Activated CD4-positive, alpha-beta T cell treated with anti-CD3 and anti-CD28 coated beads, Interleukin-2, amount 50 U/mL, for 16 hours (primary cell): ENCODE results near the gene INHBC.
"Not testable (repeated sequence)": the region's sequence is repeated elsewhere in the genome, so short reads cannot be mapped to it uniquely, and the experiment has no call there.

ENCODE experiments used
- DNase-seq: peaks from one replicate; pipeline ENCODE4 v3.0.0-alpha.2; 2020

The INHBC gene

DNA sequence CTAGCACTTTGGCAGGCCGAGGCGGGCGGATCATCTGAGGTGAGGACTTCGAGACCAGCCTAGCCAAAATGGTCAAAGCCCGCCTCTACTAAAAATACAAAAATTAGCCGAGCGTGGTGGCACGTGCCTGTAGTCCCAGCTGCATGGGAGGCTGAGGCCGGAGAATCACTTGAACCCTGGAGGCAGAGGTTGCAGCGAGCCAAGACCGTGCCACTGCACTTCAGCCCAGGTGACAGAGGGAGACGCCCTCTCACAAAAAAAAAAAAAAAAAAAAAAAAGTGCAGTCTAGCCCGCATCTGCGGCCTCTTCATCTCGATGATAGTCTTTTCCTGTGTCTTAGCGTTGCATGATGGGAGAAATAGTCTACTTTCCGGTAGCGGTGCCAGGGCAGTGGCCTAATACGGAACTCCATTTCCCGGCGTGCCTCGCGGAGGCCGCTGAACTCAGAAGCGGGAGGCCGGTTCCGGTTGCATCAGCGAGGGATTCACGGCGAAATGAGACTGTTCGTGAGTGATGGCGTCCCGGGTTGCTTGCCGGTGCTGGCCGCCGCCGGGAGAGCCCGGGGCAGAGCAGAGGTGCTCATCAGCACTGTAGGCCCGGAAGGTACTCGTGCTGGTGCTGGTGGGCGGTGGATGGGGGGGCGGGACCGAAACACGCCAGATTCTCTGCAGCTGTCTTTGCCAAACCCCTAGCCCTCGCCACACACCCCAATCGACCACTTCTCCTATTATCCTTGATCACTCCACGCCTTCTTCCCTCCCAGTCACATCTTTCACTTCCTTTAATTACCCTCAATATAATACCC lies 53.2 kb downstream of the INHBC start, which contains the start of gene MARS1:
Gene MARS1, plus strand, starts transcription at position 472 of the 805 bp plus-strand sequence. Its CDS starts 23 bp downstream, at position 495.
- peak; percentile 98 for DNase-seq

DNA sequence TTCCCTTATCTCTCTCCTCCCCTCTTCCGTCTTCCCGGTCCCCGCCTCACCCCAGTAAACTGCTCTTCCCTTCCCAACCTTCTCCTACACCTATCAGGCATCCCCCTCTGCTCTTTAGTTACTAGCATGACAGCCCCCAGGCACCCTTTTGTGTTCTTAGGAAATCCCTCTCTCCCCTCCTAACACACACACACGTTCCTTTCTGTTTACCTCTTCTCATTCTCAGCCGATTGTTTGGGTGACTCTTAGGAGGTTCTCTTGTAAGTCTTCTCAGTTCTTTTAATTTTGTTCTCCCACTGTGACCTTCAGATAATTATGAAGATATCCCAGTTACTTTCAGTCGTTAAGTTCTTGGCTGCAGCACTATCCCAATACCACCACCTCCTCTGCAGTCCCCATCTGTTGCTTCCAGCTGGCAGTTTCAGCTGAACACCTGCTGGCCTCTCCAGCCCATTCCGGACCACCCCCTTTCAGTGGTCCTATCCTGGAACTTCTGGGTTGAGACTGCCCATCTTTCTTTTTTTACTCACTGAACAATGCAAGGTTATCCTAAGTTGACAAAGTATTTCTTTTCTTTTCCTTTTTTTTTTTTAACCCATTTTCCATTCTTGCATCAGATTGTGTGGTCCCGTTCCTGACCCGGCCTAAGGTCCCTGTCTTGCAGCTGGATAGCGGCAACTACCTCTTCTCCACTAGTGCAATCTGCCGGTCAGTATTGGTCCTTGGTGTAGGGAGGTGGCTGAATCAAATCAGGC lies 54.0 kb downstream of the INHBC start:
- DNase-seq: no peak

DNA sequence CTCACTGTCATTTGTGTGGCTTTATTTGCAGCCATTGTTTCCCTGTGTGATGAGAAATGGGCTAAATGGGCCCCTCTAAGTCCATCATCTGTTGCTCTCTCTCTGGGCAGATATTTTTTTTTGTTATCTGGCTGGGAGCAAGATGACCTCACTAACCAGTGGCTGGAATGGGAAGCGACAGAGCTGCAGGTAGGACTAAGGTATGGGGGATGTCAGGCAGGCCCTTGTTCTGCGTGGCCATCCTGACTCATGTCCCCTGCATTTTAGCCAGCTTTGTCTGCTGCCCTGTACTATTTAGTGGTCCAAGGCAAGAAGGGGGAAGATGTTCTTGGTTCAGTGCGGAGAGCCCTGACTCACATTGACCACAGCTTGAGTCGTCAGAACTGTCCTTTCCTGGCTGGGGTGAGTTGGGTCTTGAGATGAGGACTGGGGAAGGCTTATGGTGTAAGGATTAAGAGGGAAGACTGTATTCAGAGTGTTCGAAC lies 54.6 kb downstream of the INHBC start:
- no peak for DNase-seq

DNA sequence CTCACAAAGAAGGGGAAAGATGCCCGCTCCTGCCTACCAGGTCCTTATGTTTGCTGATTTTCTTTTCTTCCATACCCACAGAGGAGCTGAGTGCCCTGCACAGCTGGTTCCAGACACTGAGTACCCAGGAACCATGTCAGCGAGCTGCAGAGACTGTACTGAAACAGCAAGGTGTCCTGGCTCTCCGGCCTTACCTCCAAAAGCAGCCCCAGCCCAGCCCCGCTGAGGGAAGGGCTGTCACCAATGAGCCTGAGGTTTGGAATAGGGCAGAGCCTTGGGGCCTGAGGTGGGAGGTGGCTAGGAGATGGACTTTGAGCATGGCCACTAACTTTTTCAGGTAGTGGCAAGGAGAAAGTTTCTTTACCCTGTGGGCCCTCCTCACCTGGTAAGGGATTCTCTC lies 55.5 kb downstream of the INHBC start:
- DNase-seq: no peak

DNA sequence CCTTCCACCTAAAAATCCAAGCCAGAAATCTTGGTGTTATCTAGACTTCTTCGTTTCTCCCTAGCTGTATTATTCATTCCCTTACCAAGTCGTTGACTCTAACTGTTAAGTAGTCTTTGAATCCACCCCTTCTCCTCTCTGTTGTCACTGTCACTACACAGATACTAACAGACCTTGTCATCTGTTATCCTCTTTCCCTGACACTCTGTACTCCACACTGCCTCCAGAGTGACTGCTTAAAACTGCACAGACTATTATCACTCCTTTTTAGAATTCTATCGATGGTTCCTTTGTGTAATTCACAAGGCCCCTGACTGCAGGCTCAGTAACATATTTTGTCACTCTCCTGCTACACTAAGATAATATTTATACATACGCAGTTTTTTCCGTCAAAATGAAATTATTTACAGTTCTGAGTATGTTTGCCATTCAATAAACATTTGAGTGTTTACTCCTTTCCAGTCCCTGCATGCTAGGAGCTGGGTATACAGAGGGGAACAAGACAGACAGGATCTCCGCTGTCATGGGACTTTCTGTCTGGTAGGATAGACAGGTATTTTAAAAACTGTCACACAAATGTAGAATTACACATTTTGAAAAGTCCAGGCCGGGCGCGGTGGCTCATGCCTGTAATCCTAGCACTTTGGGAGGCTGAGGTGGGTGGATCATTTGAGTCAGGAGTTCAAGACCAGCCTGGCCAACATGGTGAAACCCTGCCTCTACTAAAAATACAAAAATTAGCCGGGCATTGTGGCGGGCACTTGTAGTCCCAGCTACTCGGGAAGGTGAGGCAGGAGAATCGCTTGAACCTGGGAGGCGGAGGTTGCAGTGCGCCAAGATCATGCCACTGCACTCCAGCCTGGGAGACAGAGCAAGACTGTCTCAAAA lies 57.1 kb downstream of the INHBC start:
- DNase-seq: no peak

DNA sequence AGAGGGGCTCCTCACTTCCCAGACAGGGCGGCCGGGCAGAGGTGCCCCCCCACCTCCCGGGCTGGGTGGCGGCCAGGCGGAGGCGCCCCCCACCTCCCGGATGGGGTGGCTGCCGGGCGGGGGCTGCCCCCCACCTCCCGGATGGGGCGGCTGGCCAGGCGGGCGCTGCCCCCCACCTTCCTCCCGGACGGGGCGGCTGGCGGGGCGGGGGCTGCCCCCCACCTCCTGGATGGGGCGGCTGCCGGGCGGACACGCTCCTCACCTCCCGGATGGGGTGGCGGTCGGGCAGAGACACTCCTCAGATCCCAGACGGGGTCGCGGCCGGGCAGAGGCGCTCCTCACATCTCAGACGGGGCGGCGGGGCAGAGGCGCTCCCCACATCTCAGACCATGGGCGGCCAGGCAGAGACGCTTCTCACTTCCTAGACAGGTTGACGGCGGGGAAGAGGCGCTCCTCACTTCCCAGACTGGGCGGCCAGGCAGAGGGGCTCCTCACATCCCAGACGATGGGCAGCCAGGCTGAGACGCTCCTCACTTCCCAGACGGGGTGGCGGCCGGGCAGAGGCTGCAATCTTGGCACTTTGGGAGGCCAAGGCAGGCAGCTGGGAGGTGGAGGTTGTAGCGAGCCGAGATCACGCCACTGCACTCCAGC lies 60.6 kb downstream of the INHBC start:
- DNase-seq: not testable (repeated sequence)

DNA sequence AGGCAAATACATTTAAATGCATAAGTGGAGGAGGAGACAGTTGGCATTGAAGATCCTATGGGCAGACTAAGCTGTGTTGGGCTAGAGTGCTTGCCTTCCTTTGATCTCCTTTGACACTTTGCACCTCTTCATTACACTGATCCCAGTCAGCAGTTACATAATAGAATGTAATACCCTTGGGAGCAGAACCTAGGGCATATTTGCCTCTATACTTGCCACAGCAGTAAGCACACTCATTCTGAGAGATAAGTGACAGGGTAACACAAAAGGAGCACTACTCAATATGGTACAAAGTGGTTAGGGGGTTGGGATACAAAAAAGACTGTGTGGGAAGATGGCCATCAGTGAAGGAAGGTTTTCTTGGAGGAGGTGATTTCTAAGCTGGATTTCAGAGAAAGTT lies 62.2 kb downstream of the INHBC start:
- peak; percentile 45 for DNase-seq

DNA sequence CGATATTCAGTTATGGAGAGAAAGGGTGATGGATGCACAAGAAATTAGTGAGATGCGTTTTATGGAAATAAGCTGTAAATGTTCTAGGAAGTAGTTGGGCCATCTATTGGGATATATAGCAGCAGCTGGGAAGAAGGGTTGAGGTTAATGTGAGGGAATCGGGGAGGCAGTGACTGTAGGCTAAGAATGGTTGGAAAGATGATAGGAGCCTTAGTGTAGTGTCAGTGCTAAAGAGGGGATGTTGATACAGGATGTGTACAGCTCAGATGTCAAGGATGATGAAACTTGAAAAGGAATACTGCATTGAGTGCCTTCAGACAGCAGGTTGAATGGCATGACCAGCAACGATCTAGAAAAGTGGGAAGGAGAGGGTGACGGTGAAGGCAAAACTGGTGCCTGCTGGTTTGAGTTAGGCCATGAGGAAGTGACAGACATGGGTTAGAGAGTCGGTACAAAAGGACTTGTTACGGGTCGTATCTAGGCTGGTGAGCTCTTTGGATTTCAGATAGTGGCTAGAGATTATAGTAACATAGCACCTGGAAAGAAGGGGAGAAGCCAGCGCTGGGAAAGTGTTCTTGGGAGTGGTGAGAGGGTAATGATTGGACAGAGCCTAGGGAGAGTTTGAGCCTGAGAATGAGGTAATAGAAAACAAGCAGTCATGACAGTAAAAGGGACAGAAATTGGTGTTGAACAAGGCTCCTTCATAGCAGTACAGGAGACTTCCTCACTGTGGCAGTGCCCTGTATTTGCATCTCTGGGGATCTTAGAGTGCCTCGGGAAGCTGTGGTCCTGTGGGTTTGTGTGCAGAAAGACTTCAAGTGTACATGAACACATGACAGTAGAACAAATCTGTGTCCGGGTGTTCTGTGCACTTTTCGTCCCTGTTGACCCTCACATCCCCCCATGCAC lies 62.9 kb downstream of the INHBC start:
- DNase-seq: no peak

DNA sequence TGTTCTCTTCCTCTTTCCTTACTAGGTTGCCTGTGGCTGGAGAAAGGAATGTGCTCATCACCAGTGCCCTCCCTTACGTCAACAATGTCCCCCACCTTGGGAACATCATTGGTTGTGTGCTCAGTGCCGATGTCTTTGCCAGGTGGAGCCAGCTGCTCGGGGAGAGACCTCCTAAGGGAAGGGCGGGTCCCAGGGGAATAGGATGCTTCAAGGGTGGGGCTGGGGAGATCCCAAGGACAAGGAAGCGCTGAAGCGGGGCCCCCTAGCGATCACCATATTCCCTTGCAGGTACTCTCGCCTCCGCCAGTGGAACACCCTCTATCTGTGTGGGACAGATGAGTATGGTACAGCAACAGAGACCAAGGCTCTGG lies 63.5 kb downstream of the INHBC start:
- no peak for DNase-seq

DNA sequence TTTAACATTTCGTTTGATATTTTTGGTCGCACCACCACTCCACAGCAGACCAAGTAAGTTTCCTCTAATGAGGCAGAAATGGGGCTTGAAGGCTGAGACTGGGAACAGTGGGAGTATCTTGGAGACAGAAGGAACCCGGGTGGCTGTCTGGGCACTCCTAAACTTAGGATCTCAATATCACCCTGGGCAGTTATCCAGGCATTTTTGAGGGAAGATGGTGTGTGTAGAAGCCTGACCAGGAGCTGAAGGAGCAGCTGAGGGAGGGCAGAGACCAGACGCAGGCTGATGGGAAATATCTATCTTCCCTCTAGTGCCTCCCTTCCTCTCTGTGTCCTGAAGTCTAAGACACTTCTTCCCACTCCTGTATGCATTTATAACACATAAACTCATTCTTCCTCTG lies 64.0 kb downstream of the INHBC start:
- no peak for DNase-seq

DNA sequence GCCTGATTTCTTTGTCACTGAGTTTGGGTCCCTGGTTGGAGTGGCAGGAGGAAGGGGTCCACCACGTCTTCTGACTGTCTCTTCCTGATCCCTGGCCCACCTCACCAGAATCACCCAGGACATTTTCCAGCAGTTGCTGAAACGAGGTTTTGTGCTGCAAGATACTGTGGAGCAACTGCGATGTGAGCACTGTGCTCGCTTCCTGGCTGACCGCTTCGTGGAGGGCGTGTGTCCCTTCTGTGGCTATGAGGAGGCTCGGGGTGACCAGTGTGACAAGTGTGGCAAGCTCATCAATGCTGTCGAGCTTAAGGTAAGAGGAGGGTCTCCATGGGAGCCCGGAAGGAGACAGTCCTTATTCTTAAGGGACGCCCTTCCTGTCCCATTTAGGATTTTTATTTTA lies 65.6 kb downstream of the INHBC start:
- DNase-seq: no peak
